HL-60/S4 treated with retinoic acid at 250 ng/mL for 4 days and 3 days (cell line): ENCODE results near the gene IRS2.

ENCODE experiments used
- in situ Hi-C: fragments of 300-500 bp; cut with MboI; formaldehyde crosslinking; loops from 2 replicates; pipeline ENCODE4 v1.7.0; 2022; ENCODE audit warnings: low sequenced_read_pairs

The IRS2 gene

DNA sequence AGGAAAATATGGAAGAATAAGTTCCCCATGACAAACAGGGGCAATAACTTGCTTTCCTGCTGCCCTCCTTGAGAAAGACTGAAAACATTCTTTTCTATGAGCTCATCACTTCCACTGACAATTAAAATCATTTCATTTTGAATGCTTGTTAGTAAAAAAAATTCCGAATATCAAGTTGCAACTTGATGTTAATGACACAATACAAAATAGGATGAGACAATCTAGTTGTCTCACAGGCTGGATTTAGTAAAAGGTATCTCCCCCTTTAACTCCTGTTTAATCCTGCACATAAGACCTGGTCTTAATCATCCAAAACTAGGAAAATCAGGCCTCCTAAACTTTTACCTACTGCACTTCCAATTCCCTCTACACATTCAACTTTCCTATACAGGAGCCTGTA, 24.7 kb downstream of the IRS2 start:
- in situ Hi-C loops: no loop called here

DNA sequence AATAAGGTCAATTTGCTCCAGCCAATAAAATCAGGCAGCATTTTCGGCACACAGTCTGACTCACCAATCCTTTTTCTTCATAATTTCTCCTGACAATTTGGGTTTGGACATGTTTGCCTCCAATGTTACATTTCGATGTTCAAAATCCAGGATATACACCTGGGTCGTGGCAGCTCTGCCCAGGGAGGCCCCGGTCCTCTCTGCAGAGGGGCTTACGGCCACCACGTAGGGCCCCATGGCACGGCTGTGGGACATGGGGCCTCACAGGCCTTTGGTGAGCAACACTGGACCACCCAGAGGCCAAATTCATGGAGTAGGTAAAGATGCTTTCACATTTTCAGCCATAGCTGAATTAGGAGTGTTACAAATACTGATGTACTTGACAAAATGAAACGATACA, 25.4 kb downstream of the IRS2 start:
- in situ Hi-C loops: no loop called here

GRCh38 chr13:109760402-109760801, 26.0 kb downstream of the IRS2 start:
- in situ Hi-C loops: no loop called here

GRCh38 chr13:109759609-109760008, 26.8 kb downstream of the IRS2 start:
- in situ Hi-C loops: no loop called here

DNA sequence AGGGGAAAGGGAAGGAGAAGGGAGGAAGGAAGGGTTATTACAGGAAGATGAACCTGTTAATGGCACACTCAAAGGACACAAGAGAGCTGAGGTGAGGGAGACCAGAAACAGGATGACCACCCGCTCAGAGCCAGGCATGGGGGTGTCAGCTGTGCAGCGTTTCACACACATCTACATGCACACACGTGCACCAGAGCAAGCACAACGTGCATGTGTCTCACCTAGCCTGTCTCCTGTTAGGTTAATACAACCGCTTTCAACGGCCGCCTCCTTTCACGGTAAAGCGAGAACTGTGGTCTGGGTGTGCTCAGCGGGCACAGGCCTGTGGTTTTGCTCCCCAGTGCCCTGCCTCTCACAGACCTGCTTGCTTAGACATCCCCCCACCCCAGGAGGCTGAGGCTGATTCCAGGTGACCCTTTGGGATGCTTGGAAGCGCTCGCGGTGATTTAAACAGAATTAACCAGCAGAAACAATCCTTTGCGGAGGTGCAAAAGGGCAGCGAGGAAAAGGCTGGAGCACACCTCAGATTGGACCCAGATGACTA, 27.4 kb downstream of the IRS2 start:
- in situ Hi-C loops: no loop called here

DNA sequence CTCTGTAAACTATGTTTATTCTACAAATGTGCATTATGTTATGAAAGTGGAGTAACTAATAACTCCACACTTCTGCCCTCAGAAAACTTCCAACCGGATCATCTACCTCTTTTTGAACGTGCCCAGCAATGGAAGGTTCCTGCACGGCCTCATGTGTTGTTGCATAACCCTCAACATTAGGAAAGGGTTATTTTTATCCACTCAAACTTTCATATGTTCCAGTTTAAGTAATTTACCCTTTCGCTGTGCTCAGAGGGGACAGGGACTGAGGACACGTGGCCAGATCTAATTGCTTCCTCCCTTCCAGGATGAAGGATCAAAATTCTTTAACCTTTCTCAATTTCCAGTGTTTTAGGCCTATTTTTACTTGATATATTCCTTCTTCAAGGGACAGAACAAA, 29.6 kb downstream of the IRS2 start:
- in situ Hi-C loops: no loop called here

DNA sequence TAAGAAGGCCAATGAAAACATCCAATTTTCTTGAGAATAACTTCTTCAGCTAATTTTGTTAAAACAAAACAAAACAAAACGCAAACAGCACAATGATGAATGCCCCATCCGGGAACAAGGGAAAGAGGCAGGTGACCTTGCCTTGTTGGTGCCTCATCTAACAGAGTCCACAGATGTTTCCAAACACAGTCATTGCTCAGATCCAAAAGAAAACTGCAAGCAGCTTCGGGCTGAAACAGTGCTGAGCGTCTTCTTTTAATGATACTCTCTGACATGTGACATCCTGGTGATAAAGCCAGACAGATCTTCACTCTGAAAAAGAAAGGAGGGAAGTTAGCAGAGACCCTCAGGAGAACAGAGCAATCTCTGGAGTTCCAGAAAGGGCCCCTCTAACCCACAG, 30.4 kb downstream of the IRS2 start:
- in situ Hi-C loops: no loop called here

- in situ Hi-C loops: no loop called here
Observed at GRCh38 chr13:109755551-109755950, 30.8 kb downstream of the IRS2 start.

- in situ Hi-C loops: no loop called here
Observed at GRCh38 chr13:109751477-109751876, 34.9 kb downstream of the IRS2 start.

GRCh38 chr13:109750221-109750775, 36.1 kb downstream of the IRS2 start:
- in situ Hi-C loops: no loop called here

GRCh38 chr13:109749365-109749764, 37.0 kb downstream of the IRS2 start:
- in situ Hi-C loops: no loop called here

DNA sequence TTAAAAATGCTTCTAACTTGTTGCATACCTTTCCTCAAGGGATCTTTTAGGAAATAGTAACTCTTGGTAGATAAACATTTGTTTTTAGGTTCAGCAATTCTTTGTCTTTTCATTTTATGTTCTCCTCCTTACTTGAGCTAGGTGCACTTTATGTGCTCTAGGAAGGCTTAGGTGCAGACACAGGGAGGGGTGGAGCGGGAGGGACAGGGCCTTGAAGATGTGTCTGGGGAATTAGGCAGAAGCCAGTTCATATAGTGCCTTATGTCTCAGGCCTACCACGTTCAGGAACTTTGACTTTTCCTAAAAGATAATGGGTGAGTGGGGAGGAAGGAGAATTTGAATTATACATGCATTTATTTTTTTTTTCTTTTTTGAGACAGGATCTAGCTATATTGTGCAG, 37.7 kb downstream of the IRS2 start:
- in situ Hi-C loops: no loop called here

DNA sequence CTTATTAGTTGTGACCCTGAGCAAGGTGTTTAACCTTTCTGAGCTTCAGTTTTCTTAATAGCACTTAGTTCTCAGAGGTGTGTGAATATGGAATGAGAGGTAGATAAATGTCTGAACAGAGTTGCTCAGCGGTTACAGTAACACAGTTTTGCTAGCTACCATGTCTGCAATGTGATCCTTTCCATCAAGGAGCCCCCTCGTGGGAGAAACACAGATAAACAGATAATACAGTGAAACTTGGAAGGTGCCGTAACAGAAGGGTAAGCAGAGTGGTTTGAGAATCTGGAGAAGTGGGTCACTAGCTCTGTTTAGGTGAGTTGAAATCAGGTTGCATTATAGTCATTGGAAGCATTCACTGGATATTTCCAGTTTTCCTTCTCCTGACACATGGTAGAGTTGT, 38.9 kb downstream of the IRS2 start:
- in situ Hi-C loops: no loop called here

DNA sequence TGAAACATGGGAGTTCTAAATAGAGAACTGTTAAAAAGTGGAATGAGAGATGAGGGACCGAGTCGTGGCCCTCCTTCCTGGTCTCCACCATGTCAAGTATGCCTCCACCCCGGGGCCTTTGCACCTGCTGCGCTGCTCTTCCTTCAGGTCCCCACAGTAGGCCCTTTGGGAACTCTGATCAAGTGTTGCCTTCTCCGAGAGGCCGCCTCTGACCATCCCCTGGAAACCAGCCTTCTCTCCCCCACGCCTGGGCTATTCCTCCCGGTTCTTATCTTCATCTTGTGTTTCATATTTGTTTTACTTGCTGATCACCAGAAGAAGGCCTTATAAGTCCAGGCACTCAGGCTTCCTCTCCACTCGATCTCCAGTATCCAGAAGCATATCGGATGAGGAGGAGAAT, 40.0 kb downstream of the IRS2 start:
- in situ Hi-C loops: no loop called here

DNA sequence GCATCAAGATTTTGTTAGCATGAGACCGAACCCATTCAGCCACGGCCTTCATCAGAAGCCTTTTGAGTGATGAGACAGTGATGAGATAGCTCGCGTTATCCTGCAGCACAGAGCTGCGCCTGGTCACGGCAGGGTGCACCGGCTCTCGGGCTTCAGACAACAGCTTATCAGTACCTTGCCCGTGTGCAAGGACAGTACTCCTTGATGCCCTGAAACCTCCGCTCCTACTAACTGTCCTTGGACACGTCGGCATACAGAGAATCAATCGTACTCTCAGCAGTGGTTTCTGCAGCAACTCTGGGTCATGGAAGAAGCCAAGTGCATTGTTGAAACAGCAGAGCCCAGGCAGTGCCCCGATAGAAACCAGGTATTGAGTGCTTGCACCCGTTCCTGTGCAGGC, 40.7 kb downstream of the IRS2 start:
- in situ Hi-C loops: no loop called here

- in situ Hi-C loops: no loop called here
Observed at GRCh38 chr13:109745060-109745459, 41.3 kb downstream of the IRS2 start.

DNA sequence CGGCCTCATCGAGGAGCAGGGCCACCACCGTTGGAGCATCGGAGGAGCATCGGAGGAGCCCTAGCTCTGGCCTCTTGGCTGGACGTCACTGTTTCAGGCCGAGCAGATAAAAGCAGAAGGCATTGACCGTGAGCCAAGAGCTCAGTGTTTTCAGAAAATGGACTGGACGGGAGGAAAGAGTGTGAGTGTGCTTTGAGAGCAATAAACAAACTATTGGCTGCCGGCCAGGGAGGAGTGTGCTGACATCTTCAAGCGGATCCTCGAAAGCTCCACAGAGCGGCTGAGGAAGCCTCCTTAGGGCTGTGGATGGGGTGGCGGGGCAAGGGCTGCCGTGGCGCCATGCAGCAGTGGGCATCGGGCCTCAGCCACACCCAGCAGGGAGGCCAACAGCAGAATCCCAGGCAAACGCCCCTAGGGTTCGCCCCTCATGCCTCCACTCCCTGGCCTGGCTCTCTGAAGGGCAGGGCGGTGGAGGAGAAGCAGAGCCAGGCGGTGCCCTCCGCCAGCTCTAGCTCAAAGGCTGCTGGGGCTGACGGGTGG, 41.8 kb downstream of the IRS2 start:
- in situ Hi-C loops: no loop called here

DNA sequence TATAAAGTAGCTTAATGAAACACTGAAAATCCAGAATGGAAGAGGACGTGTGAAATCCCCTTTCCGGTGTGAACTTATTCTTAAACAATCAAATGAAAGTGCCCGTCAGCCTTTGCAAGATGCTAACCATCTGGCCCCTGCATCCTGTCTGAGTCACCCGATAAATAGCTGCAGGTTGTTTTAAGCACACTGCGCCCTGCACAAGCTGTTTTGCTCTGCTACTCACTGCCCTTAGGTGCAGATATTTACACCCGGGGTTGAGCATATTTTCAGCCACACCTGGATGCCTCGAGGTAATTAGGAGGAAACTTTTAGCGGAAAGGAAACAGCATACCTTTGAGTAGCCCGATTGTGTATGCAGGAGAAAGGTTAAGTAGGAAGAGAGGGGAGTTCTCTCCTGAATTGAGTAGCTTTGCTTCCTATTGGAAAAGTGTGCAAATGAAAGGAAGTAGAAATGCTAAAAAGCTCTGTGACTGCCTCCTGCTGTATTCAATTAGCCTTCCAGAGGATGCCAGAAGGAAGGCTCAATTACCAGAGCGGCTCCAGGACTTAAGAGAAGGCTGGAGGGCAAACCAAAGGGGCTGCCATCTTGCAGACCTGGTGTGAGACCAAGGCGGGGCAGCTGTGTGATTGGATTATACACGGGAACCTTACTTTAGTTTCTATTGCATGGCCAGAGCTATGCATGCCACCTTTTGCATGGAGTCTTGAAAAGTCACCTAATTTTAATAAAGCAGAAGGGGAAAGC, 42.5 kb downstream of the IRS2 start:
- in situ Hi-C loops: no loop called here

DNA sequence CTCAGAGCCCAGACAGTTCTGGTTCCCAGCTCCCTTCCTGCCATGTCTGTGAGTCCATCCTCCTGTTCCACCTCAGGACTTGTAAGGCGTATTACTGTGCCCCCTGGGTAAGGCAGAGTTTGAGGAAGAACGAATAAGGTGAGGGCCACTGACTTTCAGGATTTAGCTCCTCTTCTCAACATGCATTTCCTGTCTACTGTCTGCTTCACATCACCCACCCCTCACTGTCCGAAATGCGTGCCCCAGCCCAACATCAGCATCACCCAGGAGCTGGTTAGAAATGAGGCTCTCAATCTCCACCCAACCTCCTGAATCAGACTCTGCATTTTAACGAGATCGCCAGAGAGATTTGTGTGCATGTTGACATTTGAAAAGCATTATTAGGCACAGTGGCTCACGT, 44.4 kb downstream of the IRS2 start:
- in situ Hi-C loops: no loop called here

DNA sequence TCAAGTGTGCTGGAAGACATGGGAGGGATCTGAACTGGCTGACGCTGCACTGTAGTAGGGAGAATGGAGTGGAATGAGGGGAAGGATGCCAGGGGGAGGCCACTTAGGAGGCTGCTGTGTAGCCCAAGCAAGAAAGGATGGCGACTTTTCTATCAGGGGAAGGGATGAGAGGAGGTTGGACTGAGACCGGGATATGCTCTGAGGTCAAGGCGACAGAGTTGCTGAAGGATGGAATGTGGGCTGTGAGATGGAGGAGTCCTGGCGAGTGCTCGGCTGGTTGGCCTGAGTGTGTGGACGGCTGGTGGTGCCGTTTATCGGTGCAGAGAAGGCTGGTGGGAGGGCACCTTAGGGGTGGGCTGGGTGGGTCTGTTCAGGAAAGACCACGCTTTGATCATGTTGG, 45.7 kb downstream of the IRS2 start:
- in situ Hi-C loops: no loop called here

DNA sequence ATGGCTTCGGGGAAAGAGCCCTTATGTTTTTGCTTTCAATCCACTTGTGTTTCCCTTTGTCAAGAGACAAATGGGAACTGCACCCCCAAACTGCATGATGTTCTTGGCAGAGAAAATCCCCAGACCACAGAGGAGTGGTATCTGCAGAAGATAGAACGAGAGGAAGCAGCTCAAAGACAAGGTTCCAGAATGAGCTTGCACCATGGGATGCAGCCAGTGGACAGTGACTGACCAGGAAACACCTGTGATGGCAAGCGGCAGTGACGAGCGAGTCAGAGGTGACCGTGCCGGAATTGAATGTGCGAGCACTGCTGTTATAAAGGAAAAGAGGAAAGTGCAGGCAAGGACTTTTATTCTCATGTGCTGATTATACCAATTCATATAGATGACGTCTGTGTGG, 46.3 kb downstream of the IRS2 start:
- in situ Hi-C loops: no loop called here

DNA sequence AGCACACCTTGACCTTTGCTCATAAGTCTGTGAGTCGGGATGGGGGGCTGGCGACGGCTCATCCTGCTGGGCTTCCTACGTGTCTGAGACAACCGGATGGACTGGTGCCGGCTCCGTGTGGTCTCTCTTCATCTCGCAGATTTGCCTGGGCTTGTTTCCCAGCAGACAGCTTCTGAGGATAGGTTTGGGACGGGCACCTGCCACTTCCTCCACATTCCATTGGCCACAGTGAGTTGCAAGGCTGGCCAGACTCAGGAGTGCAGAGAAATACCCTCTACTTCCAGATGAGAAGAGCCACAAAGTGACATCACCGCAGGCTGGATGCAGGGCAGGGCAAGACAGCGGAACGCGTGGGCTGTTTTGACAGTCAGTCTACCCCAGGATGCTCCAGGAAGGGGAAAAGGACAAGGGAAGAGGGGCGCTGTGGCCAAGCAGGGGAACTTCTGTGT, 48.1 kb downstream of the IRS2 start:
- in situ Hi-C loops: no loop called here
